ENCODE results near the gene HSP90AB1. TPM values are rescaled to one million over a fixed set of nuclear protein-coding genes. Genes with fewer than 3 reads are reported as not detected.
A peak's percentile ranks its signal among the peaks of the same experiment; 100 is the strongest.

The HSP90AB1 gene
- total and polyA plus RNA-seq, 9 of the 15 experiments (the other 6 are each of a cell fraction or from before 2014, with no cell fraction given): 1,780 to 3,358 (median 2,262) TPM

DNA sequence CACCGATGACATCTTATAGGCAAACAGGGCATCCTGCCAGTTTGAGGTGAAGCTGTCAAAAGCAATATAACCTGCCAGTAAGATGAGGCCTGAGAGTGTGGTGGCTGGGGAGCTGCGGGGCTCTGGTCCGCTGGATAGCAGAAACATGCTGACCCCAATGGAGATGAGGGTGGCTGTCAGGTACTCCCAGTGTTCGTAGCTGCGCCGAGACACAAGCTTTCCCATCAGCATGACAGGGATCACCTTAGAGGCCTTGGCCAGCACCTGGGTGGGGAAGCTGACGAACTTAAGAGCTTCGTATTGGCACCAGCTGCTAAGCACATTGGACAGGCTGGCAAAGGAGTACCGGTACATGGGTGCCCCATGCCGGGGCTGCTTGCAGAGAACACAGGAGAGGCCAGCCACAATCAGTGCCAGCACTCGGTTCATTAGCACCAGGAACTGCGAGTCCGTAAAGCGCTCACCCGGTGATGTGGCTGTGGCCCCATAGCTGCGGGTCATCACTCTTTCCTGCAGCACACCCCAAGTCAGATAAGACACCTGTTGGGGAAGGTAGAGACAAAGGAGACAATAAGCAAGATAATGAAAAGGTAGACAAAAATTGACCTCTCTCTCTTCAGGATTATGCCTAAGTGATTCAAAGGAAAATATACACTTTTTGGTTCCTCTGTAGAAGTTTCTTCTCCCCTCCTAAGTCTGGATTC, 8.4 kb downstream of the HSP90AB1 start (continued):
- TF ChIP-seq, protein P1, sequence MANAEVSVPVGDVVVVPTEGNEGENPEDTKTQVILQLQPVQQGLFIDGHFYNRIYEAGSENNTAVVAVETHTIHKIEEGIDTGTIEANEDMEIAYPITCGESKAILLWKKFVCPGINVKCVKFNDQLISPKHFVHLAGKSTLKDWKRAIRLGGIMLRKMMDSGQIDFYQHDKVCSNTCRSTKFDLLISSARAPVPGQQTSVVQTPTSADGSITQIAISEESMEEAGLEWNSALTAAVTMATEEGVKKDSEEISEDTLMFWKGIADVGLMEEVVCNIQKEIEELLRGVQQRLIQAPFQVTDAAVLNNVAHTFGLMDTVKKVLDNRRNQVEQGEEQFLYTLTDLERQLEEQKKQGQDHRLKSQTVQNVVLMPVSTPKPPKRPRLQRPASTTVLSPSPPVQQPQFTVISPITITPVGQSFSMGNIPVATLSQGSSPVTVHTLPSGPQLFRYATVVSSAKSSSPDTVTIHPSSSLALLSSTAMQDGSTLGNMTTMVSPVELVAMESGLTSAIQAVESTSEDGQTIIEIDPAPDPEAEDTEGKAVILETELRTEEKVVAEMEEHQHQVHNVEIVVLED (CRISPR knock-in tag; IDR thresholded peaks at IDR 0.05): no peak
- TF ChIP-seq WHSC1 (IDR thresholded peaks at IDR 0.05; ENCODE audit: low read length) (peak; percentile 61), ZNF24 (IDR thresholded peaks at IDR 0.05) (no peak), LCOR (CRISPR knock-in tag; IDR thresholded peaks at IDR 0.05) (no peak), SNRNP70 (optimal IDR thresholded peaks at IDR 0.05; ENCODE audit: low read depth, low read length) (peak; percentile 75), HNRNPLL (IDR thresholded peaks at IDR 0.05; ENCODE audit: low read depth, low read length, poor library complexity, severe bottlenecking) (no peak), MTA2 (IDR thresholded peaks at IDR 0.05; ENCODE audit: low read depth) (no peak), POLR2H (tag; IDR thresholded peaks at IDR 0.05; ENCODE audit: low read depth) (0 out of 2 replicates have a peak, but pooled peaks have one; percentile 10), BRCA1 (IDR thresholded peaks at IDR 0.05) (no peak), BRCA1 (CRISPR knock-in tag; IDR thresholded peaks at IDR 0.05) (0 out of 2 replicates have a peak, but pooled peaks have one; percentile 42), NFIC (IDR thresholded peaks at IDR 0.05) (peak; percentile 60), ZNF316 (IDR thresholded peaks at IDR 0.05) (0 out of 2 replicates have a peak, but pooled peaks have one; percentile 1), ZNF695 (CRISPR knock-in tag; IDR thresholded peaks at IDR 0.05) (no peak), CCNT2 (IDR thresholded peaks at IDR 0.05; ENCODE audit: borderline replicate concordance, extremely low read depth, insufficient read length, low read depth, low read length) (no peak), ZC3H11A (IDR thresholded peaks at IDR 0.05; ENCODE audit: low read depth, low read length) (no peak), ZNF212 (CRISPR knock-in tag; IDR thresholded peaks at IDR 0.05) (no peak)
- TF ChIP-seq, protein P2, sequence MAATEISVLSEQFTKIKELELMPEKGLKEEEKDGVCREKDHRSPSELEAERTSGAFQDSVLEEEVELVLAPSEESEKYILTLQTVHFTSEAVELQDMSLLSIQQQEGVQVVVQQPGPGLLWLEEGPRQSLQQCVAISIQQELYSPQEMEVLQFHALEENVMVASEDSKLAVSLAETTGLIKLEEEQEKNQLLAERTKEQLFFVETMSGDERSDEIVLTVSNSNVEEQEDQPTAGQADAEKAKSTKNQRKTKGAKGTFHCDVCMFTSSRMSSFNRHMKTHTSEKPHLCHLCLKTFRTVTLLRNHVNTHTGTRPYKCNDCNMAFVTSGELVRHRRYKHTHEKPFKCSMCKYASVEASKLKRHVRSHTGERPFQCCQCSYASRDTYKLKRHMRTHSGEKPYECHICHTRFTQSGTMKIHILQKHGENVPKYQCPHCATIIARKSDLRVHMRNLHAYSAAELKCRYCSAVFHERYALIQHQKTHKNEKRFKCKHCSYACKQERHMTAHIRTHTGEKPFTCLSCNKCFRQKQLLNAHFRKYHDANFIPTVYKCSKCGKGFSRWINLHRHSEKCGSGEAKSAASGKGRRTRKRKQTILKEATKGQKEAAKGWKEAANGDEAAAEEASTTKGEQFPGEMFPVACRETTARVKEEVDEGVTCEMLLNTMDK (IDR thresholded peaks at IDR 0.05; ENCODE audit: borderline replicate concordance, insufficient read depth, low read depth, low read length, poor library complexity, severe bottlenecking): no peak
- TF ChIP-seq, protein P3, sequence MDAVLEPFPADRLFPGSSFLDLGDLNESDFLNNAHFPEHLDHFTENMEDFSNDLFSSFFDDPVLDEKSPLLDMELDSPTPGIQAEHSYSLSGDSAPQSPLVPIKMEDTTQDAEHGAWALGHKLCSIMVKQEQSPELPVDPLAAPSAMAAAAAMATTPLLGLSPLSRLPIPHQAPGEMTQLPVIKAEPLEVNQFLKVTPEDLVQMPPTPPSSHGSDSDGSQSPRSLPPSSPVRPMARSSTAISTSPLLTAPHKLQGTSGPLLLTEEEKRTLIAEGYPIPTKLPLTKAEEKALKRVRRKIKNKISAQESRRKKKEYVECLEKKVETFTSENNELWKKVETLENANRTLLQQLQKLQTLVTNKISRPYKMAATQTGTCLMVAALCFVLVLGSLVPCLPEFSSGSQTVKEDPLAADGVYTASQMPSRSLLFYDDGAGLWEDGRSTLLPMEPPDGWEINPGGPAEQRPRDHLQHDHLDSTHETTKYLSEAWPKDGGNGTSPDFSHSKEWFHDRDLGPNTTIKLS (IDR thresholded peaks at IDR 0.05; ENCODE audit: borderline replicate concordance, low read depth): no peak
- TF ChIP-seq, protein P4, sequence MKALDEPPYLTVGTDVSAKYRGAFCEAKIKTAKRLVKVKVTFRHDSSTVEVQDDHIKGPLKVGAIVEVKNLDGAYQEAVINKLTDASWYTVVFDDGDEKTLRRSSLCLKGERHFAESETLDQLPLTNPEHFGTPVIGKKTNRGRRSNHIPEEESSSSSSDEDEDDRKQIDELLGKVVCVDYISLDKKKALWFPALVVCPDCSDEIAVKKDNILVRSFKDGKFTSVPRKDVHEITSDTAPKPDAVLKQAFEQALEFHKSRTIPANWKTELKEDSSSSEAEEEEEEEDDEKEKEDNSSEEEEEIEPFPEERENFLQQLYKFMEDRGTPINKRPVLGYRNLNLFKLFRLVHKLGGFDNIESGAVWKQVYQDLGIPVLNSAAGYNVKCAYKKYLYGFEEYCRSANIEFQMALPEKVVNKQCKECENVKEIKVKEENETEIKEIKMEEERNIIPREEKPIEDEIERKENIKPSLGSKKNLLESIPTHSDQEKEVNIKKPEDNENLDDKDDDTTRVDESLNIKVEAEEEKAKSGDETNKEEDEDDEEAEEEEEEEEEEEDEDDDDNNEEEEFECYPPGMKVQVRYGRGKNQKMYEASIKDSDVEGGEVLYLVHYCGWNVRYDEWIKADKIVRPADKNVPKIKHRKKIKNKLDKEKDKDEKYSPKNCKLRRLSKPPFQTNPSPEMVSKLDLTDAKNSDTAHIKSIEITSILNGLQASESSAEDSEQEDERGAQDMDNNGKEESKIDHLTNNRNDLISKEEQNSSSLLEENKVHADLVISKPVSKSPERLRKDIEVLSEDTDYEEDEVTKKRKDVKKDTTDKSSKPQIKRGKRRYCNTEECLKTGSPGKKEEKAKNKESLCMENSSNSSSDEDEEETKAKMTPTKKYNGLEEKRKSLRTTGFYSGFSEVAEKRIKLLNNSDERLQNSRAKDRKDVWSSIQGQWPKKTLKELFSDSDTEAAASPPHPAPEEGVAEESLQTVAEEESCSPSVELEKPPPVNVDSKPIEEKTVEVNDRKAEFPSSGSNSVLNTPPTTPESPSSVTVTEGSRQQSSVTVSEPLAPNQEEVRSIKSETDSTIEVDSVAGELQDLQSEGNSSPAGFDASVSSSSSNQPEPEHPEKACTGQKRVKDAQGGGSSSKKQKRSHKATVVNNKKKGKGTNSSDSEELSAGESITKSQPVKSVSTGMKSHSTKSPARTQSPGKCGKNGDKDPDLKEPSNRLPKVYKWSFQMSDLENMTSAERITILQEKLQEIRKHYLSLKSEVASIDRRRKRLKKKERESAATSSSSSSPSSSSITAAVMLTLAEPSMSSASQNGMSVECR (CRISPR knock-in tag; IDR thresholded peaks at IDR 0.05): 0 out of 2 replicates have a peak, but pooled peaks have one; percentile 1

All from K562 (cell line).